Mucosa of descending colon (tissue), 3 donors: Measurements from ENCODE around the gene STEAP3. TPM values are rescaled to one million over a fixed set of nuclear protein-coding genes. Genes with fewer than 3 reads are reported as not detected.
"Not testable (repeated sequence)": the region's sequence is repeated elsewhere in the genome, so short reads cannot be mapped to it uniquely, and the experiment has no call there.

Source experiments
- ATAC-seq: fragments of 200-7000 bp; cut with Tn5 transposase; one replicate; pipeline ENCODE4 v1.9.1; 2020; ENCODE audit warnings: mild to moderate bottlenecking, moderate library complexity
- DNase-seq, 3 donors: peaks; one replicate each; pipeline ENCODE4 v3.0.0-alpha.2; 2020
- H3K36me3 ChIP-seq: fragments of 200-600 bp; one replicate; pipeline ENCODE4 v1.8.0; 2021; ENCODE audit warnings: low read depth, mild to moderate bottlenecking
- H3K4me1 ChIP-seq: fragments of 200-600 bp; one replicate; pipeline ENCODE4 v1.8.0; 2021; ENCODE audit warnings: low read depth, mild to moderate bottlenecking
- H3K4me3 ChIP-seq: fragments of 200-600 bp; one replicate; pipeline ENCODE4 v1.8.0; 2021; ENCODE audit warnings: mild to moderate bottlenecking
- H3K9me3 ChIP-seq: fragments of 200-600 bp; one replicate; pipeline ENCODE4 v1.8.0; 2021; ENCODE audit warnings: mild to moderate bottlenecking
- CTCF ChIP-seq: fragments of 200-600 bp; IDR thresholded peaks from one replicate; pipeline ENCODE4 v1.8.0; 2022; ENCODE audit warnings: antibody characterized with exemption, mild to moderate bottlenecking
- intact Hi-C, 2 donors: fragments of 100-400 bp; cut with DNase I in 1 of 2; cut with micrococcal nuclease in 1 of 2; formaldehyde crosslinking; loops; one replicate each; pipeline versions ENCODE4 v1.11.0 to v1.11.1; 2022; cut with DNase I, micrococcal nuclease
- total RNA-seq, 3 donors: library from RNA; stranded (reverse); fragmentation: NEBNext Ultra II Directional in 2 of 3; extraction: Animal tissue kit (Norgen Biotek cat#: 25700) in 2 of 3; gene quantifications; one replicate each; pipeline versions ENCODE4 v1.2.1 to v1.2.4, GENCODE V29; 2021 to 2023
- donor health status: DM: no; HTN: no; CAD: no; lungs with moderate emphysema.
- donor health status: DM: no; HTN: no; CAD: no.
- donor health status: DM: no; HTN: yes; CAD: no.

STEAP3 gene
- total RNA-seq, 3 donors from 2014 or later, result 13.9 to 28.9 (median 15.3) TPM

GRCh38 chr2:119276864-119277263, 53.2 kb downstream of the STEAP3 start:
- intact Hi-C loops, result no loop called here
- no peaks in the 10 kb centered on the region for H3K4me1 ChIP-seq
- no peaks in the 10 kb centered on the region for H3K9me3 ChIP-seq
- DNase-seq (no peak), ATAC-seq (no peak)
- no peak for TF ChIP-seq CTCF
- H3K4me3 ChIP-seq, result no peak overlapping the region
- H3K36me3 ChIP-seq, result no peaks in the 10 kb centered on the region

GRCh38 chr2:119278385-119278784, 54.8 kb downstream of the STEAP3 start:
- H3K36me3 ChIP-seq, H3K4me1 ChIP-seq, DNase-seq, H3K4me3 ChIP-seq, ATAC-seq, H3K9me3 ChIP-seq, intact Hi-C loops: not testable (repeated sequence)

GRCh38 chr2:119278946-119279345, 55.3 kb downstream of the STEAP3 start:
- ATAC-seq (no peak), DNase-seq (no peak)
- no peak overlapping the region for H3K4me3 ChIP-seq
- TF ChIP-seq CTCF, result no peak
- no peaks in the 10 kb centered on the region for H3K4me1 ChIP-seq
- no peaks in the 10 kb centered on the region for H3K9me3 ChIP-seq
- no peaks in the 10 kb centered on the region for H3K36me3 ChIP-seq
- intact Hi-C loops, result no loop called here

- Histone ChIP-seq H3K9me3 (no peaks in the 10 kb centered on the region), H3K36me3 (no peaks in the 10 kb centered on the region), H3K4me1 (no peaks in the 10 kb centered on the region), H3K4me3 (no peak overlapping the region)
- intact Hi-C loops, result no loop called here
- no peak for DNase-seq
- no peak for TF ChIP-seq CTCF
- ATAC-seq, result no peak
Observed at GRCh38 chr2:119279666-119280065, 56.0 kb downstream of the STEAP3 start.

GRCh38 chr2:119280680-119281079, 57.0 kb downstream of the STEAP3 start:
- DNase-seq, result no peak
- no peak for ATAC-seq
- no peaks in the 10 kb centered on the region for H3K9me3 ChIP-seq
- no peaks in the 10 kb centered on the region for H3K36me3 ChIP-seq
- no peaks in the 10 kb centered on the region for H3K4me1 ChIP-seq
- intact Hi-C loops, result no loop called here
- TF ChIP-seq CTCF, result no peak
- H3K4me3 ChIP-seq, result no peak overlapping the region

GRCh38 chr2:119282146-119282995, 58.7 kb downstream of the STEAP3 start:
- H3K36me3 ChIP-seq, result no peaks in the 10 kb centered on the region
- TF ChIP-seq CTCF, result no peak
- no peaks in the 10 kb centered on the region for H3K4me1 ChIP-seq
- ATAC-seq (peak; percentile 20), DNase-seq (no peak)
- H3K9me3 ChIP-seq, result no peaks in the 10 kb centered on the region
- intact Hi-C loops, result no loop called here
- H3K4me3 ChIP-seq, result no peak overlapping the region
